Effector memory CD8-positive, alpha-beta T cell (primary cell): ENCODE results near the gene UBC.
"Not testable (repeated sequence)": the region's sequence is repeated elsewhere in the genome, so short reads cannot be mapped to it uniquely, and the experiment has no call there.

Experiments used
- ATAC-seq: fragments of 150-1000 bp; cut with Tn5 transposase; replicated peaks from 2 replicates; pipeline ENCODE4 v1.10.0; 2021; ENCODE audit warnings: mild to moderate bottlenecking, moderate library complexity
- DNase-seq, 3 experiments: peaks; one replicate each; pipeline ENCODE4 v3.0.0; 2021
- H3K27ac Mint-ChIP-seq, 2 donors: one replicate each; pipeline ENCODE4 v1.8.0; 2022; ENCODE audit warnings: mild to moderate bottlenecking in 2 of 2, mixed read lengths in 2 of 2, moderate library complexity in 2 of 2
- H3K27me3 Mint-ChIP-seq, 2 donors: one replicate each; pipeline ENCODE4 v1.8.0; 2022; ENCODE audit warnings: mixed read lengths in 2 of 2
- H3K36me3 Mint-ChIP-seq: one replicate; pipeline ENCODE4 v1.8.0; 2022; ENCODE audit warnings: mild to moderate bottlenecking, moderate library complexity, mixed read lengths; ENCODE audit not compliant: insufficient read depth
- H3K4me1 Mint-ChIP-seq, 2 donors: one replicate each; pipeline ENCODE4 v1.8.0; 2022; ENCODE audit warnings: low read depth in 2 of 2, mixed read lengths in 2 of 2
- H3K4me3 Mint-ChIP-seq, 2 donors: one replicate each; pipeline ENCODE4 v1.8.0; 2022; ENCODE audit warnings: mild to moderate bottlenecking in 2 of 2, mixed read lengths in 2 of 2, moderate library complexity in 2 of 2
- H3K9me3 Mint-ChIP-seq, 2 donors: one replicate each; pipeline ENCODE4 v1.8.0; 2022; ENCODE audit warnings: mixed read lengths in 2 of 2

Gene UBC

GRCh38 chr12:124904306-124905098, 9.9 kb downstream of the UBC start:
- Mint-ChIP-seq H3K36me3 (peaks cover 22% of the 10 kb centered on the region), H3K4me3 (no peak overlapping the region), H3K27me3 (no peaks in the 10 kb centered on the region), H3K9me3 (no peaks in the 10 kb centered on the region), H3K27ac (no peak overlapping the region), H3K4me1 (peaks cover 7 to 10% of the 10 kb centered on the region in 2 donors)
- DNase-seq (no peak), ATAC-seq (no peak)

- peaks cover 21% of the 10 kb centered on the region for H3K36me3 Mint-ChIP-seq
- no peak for DNase-seq
- no peaks in the 10 kb centered on the region for H3K9me3 Mint-ChIP-seq
- H3K4me1 Mint-ChIP-seq = peaks cover 13 to 21% of the 10 kb centered on the region in 2 donors
- H3K4me3 Mint-ChIP-seq = no peak overlapping the region
- no peak for ATAC-seq
- no peaks in the 10 kb centered on the region for H3K27me3 Mint-ChIP-seq
- H3K27ac Mint-ChIP-seq = no peak overlapping the region
Observed at GRCh38 chr12:124902916-124903315, 11.5 kb downstream of the UBC start.

GRCh38 chr12:124901003-124901402, 13.4 kb downstream of the UBC start:
- no peak for DNase-seq
- Mint-ChIP-seq H3K4me3 (no peak overlapping the region), H3K36me3 (peaks cover 23% of the 10 kb centered on the region), H3K4me1 (peaks cover 10 to 14% of the 10 kb centered on the region in 2 donors), H3K9me3 (no peaks in the 10 kb centered on the region), H3K27me3 (no peaks in the 10 kb centered on the region), H3K27ac (no peak overlapping the region)
- ATAC-seq = no peak

- not testable (repeated sequence) for H3K27me3 Mint-ChIP-seq, H3K27ac Mint-ChIP-seq, DNase-seq, H3K9me3 Mint-ChIP-seq, ATAC-seq, H3K4me3 Mint-ChIP-seq
- Mint-ChIP-seq H3K36me3 (peaks cover 23% of the 10 kb centered on the region), H3K4me1 (peaks cover 10 to 13% of the 10 kb centered on the region in 2 donors)
Observed at GRCh38 chr12:124900345-124900795, 14.1 kb downstream of the UBC start.

GRCh38 chr12:124898923-124899294, 15.5 kb downstream of the UBC start:
- H3K4me3 Mint-ChIP-seq = peak overlapping the region; percentile 20 to 58
- H3K9me3 Mint-ChIP-seq = no peaks in the 10 kb centered on the region
- H3K36me3 Mint-ChIP-seq = peaks cover 23% of the 10 kb centered on the region
- ATAC-seq (no peak), DNase-seq (no peak)
- H3K27me3 Mint-ChIP-seq = no peaks in the 10 kb centered on the region
- peaks cover 10 to 13% of the 10 kb centered on the region in 2 donors for H3K4me1 Mint-ChIP-seq
- H3K27ac Mint-ChIP-seq = no peak overlapping the region

- H3K9me3 Mint-ChIP-seq = no peaks in the 10 kb centered on the region
- H3K4me1 Mint-ChIP-seq = peaks cover 10 to 13% of the 10 kb centered on the region in 2 donors
- DNase-seq (peak; percentile 62 to 64 (median 63)), ATAC-seq (peak; percentile 98)
- peak overlapping the region; percentile 38 to 58 for H3K4me3 Mint-ChIP-seq
- no peaks in the 10 kb centered on the region for H3K27me3 Mint-ChIP-seq
- H3K36me3 Mint-ChIP-seq = peaks cover 23% of the 10 kb centered on the region
- H3K27ac Mint-ChIP-seq = peak overlapping the region in 1 of 2 donors; percentile 46
Observed at GRCh38 chr12:124898200-124898922, 16.1 kb downstream of the UBC start.

GRCh38 chr12:124896461-124896860, 18.0 kb downstream of the UBC start:
- no peaks in the 10 kb centered on the region for H3K9me3 Mint-ChIP-seq
- ATAC-seq (no peak), DNase-seq (no peak)
- H3K27me3 Mint-ChIP-seq = no peaks in the 10 kb centered on the region
- H3K4me3 Mint-ChIP-seq = no peak overlapping the region
- peaks cover 23% of the 10 kb centered on the region for H3K36me3 Mint-ChIP-seq
- peaks cover 10 to 13% of the 10 kb centered on the region in 2 donors for H3K4me1 Mint-ChIP-seq
- H3K27ac Mint-ChIP-seq = peak overlapping the region in 1 of 2 donors; percentile 18

GRCh38 chr12:124893792-124894516, 20.5 kb downstream of the UBC start:
- peaks cover 19% of the 10 kb centered on the region for H3K36me3 Mint-ChIP-seq
- ATAC-seq (no peak), DNase-seq (no peak)
- no peaks in the 10 kb centered on the region for H3K27me3 Mint-ChIP-seq
- no peaks in the 10 kb centered on the region for H3K9me3 Mint-ChIP-seq
- no peak overlapping the region for H3K4me3 Mint-ChIP-seq
- peak overlapping the region in 1 of 2 donors; percentile 55 for H3K27ac Mint-ChIP-seq
- H3K4me1 Mint-ChIP-seq = peaks cover 8 to 11% of the 10 kb centered on the region in 2 donors

GRCh38 chr12:124888260-124888659, 26.2 kb downstream of the UBC start:
- no peaks in the 10 kb centered on the region for H3K27me3 Mint-ChIP-seq
- H3K4me1 Mint-ChIP-seq = no peaks in the 10 kb centered on the region
- H3K4me3 Mint-ChIP-seq = no peak overlapping the region
- no peaks in the 10 kb centered on the region for H3K9me3 Mint-ChIP-seq
- no peak overlapping the region for H3K27ac Mint-ChIP-seq
- DNase-seq = no peak
- ATAC-seq = no peak
- H3K36me3 Mint-ChIP-seq = peaks cover 24% of the 10 kb centered on the region

GRCh38 chr12:124887766-124888165, 26.7 kb downstream of the UBC start:
- not testable (repeated sequence) for H3K9me3 Mint-ChIP-seq, H3K27ac Mint-ChIP-seq, H3K27me3 Mint-ChIP-seq, DNase-seq, ATAC-seq, H3K4me1 Mint-ChIP-seq, H3K4me3 Mint-ChIP-seq
- H3K36me3 Mint-ChIP-seq = peaks cover 24% of the 10 kb centered on the region

GRCh38 chr12:124884587-124885438, 29.6 kb downstream of the UBC start:
- ATAC-seq (peak; percentile 41), DNase-seq (no peak)
- H3K36me3 Mint-ChIP-seq = peaks cover 20% of the 10 kb centered on the region
- H3K27me3 Mint-ChIP-seq = no peaks in the 10 kb centered on the region
- H3K9me3 Mint-ChIP-seq = no peaks in the 10 kb centered on the region
- H3K4me1 Mint-ChIP-seq = peaks cover 0 to 1% of the 10 kb centered on the region in 2 donors
- no peak overlapping the region for H3K4me3 Mint-ChIP-seq
- H3K27ac Mint-ChIP-seq = peak overlapping the region in 1 of 2 donors; percentile 61

- DNase-seq = no peak
- Mint-ChIP-seq H3K4me1 (peaks cover 0 to 1% of the 10 kb centered on the region in 2 donors), H3K27ac (no peak overlapping the region), H3K9me3 (no peaks in the 10 kb centered on the region), H3K36me3 (peaks cover 22% of the 10 kb centered on the region), H3K4me3 (no peak overlapping the region), H3K27me3 (peaks cover 0 to 3% of the 10 kb centered on the region in 2 donors)
- ATAC-seq = no peak
Observed at GRCh38 chr12:124883263-124884130, 31.0 kb downstream of the UBC start.
